Esophagus squamous epithelium (tissue), 4 donors: ENCODE data around the gene GMDS.

Source experiments
- POLR2A ChIP-seq, 4 donors: fragments of 450-650 bp; IDR thresholded peaks; one replicate each; pipeline ENCODE4 v1.6.1; 2017; ENCODE audit warnings: antibody characterized with exemption in 4 of 4, mild to moderate bottlenecking in 4 of 4, moderate library complexity in 3 of 4
- TF ChIP-seq, protein P1 (sequence below), 6 experiments: fragments of 450-650 bp in 4 of 6; fragments of 200-600 bp in 2 of 6; sonication (generic) in 2 of 6; IDR thresholded peaks; one replicate each; pipeline ENCODE4 v1.5.1; 2016 to 2019; ENCODE audit warnings: antibody characterized with exemption in 6 of 6, mild to moderate bottlenecking in 4 of 6, moderate library complexity in 4 of 6

GRCh38 chr6:1942834-1943233 lies 302.6 kb downstream of the GMDS start:
- TF ChIP-seq, protein P1, sequence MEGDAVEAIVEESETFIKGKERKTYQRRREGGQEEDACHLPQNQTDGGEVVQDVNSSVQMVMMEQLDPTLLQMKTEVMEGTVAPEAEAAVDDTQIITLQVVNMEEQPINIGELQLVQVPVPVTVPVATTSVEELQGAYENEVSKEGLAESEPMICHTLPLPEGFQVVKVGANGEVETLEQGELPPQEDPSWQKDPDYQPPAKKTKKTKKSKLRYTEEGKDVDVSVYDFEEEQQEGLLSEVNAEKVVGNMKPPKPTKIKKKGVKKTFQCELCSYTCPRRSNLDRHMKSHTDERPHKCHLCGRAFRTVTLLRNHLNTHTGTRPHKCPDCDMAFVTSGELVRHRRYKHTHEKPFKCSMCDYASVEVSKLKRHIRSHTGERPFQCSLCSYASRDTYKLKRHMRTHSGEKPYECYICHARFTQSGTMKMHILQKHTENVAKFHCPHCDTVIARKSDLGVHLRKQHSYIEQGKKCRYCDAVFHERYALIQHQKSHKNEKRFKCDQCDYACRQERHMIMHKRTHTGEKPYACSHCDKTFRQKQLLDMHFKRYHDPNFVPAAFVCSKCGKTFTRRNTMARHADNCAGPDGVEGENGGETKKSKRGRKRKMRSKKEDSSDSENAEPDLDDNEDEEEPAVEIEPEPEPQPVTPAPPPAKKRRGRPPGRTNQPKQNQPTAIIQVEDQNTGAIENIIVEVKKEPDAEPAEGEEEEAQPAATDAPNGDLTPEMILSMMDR (IDR thresholded peaks at IDR 0.05) = no peak
- no peak for TF ChIP-seq POLR2A (IDR thresholded peaks at IDR 0.05)
